DOHH2 (cell line): ENCODE measurements around the gene NPTN.

ENCODE experiments used
- CTCF ChIP-seq: fragments of 200-600 bp; sonication (generic); IDR thresholded peaks from one replicate; pipeline ENCODE4 v1.5.1; 2014; ENCODE audit warnings: antibody characterized with exemption, mild to moderate bottlenecking, low read depth, low read length; ENCODE audit not compliant: poor library complexity, severe bottlenecking
- EZH2phosphoT487 ChIP-seq: fragments of 200-600 bp; sonication (generic); IDR thresholded peaks from 2 replicates; pipeline ENCODE4 v1.6.1; 2017; ENCODE audit warnings: borderline replicate concordance, mild to moderate bottlenecking, antibody characterized with exemption, low read length, moderate library complexity, mixed read lengths

- TF ChIP-seq CTCF (no peak), EZH2phosphoT487 (no peak)
Observed at GRCh38 chr15:73597036-73597638, 36.1 kb downstream of the NPTN start.
